Stimulated activated CD4-positive, alpha-beta T cell treated with anti-CD3 and anti-CD28 coated beads, Interleukin-4, amount 100 ng/mL, for 4 hours (primary cell): ENCODE measurements around the gene MSTO1.
"Not testable (repeated sequence)": the region's sequence is repeated elsewhere in the genome, so short reads cannot be mapped to it uniquely, and the experiment has no call there.

Experiments
- DNase-seq, 2 experiments: peaks; one replicate each; pipeline ENCODE4 v3.0.0-alpha.2; 2020

MSTO1 gene

DNA sequence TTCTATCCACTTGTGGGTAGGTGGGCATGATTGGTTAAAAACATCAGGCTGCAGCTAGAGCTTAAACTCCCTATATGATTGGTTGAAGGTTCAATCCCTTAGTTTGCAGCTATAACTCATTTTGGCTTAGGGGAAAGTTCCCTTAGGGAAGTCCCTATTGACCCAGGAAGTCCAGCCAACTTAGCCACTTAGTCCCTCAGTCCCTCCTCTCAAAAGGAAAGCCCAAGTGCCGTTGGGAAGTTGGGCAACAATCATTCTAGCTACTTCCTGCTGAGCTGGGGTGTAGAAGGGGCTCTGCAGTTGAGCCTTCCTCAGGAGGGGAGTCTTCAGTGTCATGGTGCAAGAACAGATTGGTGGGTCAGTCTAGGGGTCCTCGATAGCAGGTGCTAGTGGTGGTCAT, 12.2 kb downstream of the MSTO1 start:
- no peak for DNase-seq

GRCh38 chr1:155623357-155623756, 13.3 kb downstream of the MSTO1 start:
- DNase-seq, result no peak

GRCh38 chr1:155626428-155626827, 16.4 kb downstream of the MSTO1 start:
- DNase-seq, result not testable (repeated sequence)

GRCh38 chr1:155636397-155637153, 26.6 kb downstream of the MSTO1 start:
- no peak for DNase-seq

- DNase-seq, result no peak
Measured at GRCh38 chr1:155640367-155640766, 30.3 kb downstream of the MSTO1 start.

- DNase-seq, result not testable (repeated sequence)
Measured at GRCh38 chr1:155642559-155643180, 32.7 kb downstream of the MSTO1 start.

DNA sequence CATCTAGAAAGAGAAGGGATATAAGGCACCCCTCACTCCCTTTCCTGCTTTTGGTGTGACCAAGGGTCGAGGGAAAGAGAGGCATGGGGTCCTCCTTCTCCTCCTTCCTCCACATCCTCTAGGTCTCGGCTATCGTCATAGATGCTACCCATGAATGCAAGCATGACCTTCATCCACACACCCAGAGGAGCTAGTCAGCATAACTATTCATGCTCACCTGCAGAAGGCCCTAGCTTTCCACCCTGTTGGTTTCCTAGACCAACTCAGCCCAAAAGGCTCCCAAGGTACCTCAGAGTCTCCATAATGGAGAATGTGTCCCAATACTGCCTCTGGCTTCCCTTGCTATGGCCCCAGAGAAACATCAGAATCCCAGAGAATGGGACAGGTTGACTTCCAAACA, 33.2 kb downstream of the MSTO1 start:
- no peak for DNase-seq

DNA sequence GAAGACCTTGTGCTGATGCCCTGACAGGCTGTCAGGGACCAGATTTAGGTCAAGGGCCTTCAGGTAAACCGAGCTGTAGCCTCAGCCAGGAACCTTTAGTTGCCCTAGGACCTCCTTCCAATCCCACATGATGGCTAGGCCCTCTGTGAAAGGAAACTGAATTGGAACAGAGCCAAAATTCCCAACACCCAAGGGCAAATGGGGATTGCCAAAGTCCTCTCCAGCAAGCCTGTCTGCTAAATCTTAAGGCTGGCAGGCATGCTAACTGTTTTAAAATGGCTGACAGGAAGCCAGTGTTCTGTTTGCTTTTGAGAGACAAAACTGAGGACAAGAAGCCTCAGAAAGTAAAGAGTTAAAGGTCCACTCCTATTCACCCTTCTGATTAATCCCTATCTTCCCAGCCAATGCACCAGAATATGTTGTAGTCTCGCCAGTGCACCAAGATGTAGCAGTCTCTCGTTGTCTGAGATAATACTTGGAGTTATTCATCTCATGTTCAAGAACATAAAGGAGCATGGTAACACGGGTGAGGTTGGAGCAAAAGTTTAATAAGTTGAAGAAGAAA, 35.1 kb downstream of the MSTO1 start:
- no peak for DNase-seq

DNA sequence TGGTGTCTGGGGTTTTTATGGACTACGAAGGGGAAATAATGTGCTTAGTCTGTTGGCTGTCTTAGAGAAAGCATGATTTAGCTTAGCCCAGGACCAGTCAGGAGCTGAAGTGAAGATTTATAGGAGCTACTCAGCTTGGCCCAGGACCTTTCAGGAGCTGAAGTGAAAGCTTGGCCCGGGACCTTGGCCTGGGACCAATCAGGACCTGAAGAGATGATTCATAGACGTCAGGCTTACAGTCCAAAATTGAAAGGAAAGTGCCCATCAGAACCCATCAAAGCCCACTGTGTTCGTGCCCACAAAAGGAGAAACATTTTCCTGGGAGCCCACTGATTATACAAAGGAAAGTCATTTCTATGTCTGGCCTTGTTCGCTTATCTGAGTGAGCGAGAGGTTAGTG, 35.6 kb downstream of the MSTO1 start:
- DNase-seq, result no peak

DNA sequence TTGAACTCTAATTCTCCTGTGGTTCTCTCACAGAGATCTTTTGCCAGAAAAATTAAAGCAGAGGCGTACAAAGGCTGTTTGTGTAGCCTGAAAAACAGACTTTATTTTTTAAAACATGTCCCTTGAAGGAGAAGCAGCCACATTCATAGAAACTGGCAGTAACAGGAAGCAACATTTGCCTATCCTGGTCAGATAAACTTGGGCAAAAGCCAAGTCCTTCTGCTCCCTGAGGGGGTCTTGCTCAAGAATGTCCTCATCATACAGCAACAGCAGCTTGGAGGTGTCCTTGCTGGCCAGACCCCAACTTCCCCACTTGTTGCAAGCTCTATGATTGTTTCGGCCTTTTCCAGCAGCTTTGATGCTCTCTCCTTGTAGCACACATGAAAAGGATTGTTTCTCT, 36.3 kb downstream of the MSTO1 start:
- no peak for DNase-seq

GRCh38 chr1:155648207-155649147, 38.5 kb downstream of the MSTO1 start:
- DNase-seq, result no peak

GRCh38 chr1:155649676-155650075, 39.7 kb downstream of the MSTO1 start:
- DNase-seq, result no peak

DNA sequence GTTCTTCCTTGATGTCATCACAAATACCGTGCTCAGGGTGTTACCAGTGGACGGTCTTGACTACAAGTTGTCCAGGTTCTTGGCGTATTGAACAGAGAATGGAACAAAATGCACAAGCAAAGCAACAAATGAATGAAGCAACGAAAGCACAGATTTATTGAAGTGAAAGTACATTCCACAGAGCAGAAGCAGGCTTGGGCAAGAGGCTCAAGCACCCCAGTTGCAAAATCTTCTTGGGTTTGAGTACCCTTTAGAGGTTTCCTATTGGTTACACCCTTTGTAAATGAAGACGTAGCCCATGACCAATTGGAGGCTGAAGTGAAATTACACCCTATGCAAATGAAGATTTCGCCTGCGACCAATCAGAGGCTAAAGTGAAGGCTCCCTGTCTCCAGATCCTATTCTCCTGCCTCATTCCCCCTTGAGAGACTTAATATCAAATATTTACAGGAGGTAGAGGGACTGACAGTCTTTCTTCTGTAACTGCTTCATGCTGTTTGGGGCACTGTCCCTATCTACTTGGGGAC, 40.3 kb downstream of the MSTO1 start:
- no peak for DNase-seq

DNA sequence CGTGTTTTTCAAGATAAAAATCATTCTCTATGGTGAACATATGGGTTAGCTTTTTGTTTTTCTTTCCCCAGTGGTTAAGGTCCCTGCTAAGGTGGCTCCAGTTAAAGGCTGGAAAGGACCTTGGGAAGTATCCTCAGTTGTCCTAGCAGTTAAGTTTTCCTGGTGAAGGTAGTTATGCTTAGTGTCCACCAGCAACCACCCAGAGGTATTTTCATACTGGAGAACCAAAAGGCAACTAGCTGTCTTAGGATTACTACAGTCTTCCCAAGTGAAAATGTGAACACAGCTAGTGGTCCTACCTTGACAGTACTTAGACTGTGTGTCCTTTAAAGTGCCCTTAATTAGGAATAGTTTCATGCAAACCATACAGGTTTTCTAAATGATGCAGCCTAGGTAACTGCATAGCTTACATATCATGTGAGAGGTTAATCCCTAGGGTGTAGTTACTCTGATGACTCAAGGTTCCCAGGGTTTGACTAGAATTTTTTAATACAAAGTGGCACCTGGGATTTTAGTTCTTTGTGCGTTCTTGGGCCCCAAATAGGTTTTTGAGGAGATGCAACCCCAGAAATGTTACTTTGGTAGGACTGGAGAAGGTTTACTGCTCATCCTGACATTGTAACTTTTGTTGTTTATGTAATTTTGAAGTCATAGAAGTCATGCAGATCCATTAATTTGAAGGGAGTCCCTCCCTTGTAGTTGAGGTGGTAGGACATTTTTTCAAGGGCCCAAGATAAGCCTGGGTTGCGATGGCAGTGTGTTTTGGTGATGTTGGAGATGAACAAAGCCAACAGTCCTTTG, 42.0 kb downstream of the MSTO1 start:
- DNase-seq, result no peak

DNA sequence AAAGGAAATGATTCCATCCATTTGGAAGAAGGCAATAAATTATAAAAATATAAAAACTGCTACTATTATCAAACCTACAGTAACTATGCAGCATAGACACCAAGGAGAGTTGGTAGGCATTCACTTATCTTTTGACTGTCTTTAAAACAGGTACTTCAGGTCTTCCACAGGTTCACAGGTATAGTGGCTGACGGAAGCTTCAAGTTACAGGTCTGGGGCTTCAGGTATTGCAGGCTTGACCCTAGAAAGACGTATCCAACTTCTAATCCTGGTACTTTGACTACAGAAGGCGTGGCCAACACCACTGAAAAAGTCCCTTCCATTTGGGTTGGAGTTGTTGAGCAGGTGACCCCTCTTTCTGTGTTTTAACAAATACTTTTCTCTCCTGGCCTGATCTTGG, 42.9 kb downstream of the MSTO1 start:
- DNase-seq, result no peak

- DNase-seq, result no peak
Measured at GRCh38 chr1:155657463-155657862, 47.4 kb downstream of the MSTO1 start.

- not testable (repeated sequence) for DNase-seq
Measured at GRCh38 chr1:155661239-155661638, 51.2 kb downstream of the MSTO1 start.
